AG04450 (cell line): ENCODE measurements around the gene OTULIN. TPM values are rescaled to one million over a fixed set of nuclear protein-coding genes. Genes with fewer than 3 reads are reported as not detected.

Source experiments
- CTCF ChIA-PET: fragments of 300-600, 350-600 bp; formaldehyde crosslinking; extraction: SDS; loops from one replicate; lab custom pipeline; 2022; ENCODE audit warnings: antibody characterized with exemption, inconsistent platforms; lab: Charles Lee
- POLR2A ChIA-PET: fragments of 350-600 bp; formaldehyde crosslinking; extraction: SDS; loops from one replicate; lab custom pipeline; 2021; ENCODE audit warnings: antibody characterized with exemption, inconsistent platforms; lab: Yijun Ruan, JAX
- DNase-seq: peaks from one replicate; pipeline ENCODE4 v3.0.0-alpha.2; 2011; ENCODE audit warnings: low read depth, low spot score
- H3K27ac ChIP-seq: one replicate; pipeline ENCODE4 v1.5.1; 2012; ENCODE audit warnings: low read depth, low read length, control low read depth
- H3K27me3 ChIP-seq: one replicate; pipeline ENCODE4 v1.6.0; 2012; ENCODE audit warnings: low read length; ENCODE audit not compliant: control insufficient read depth, insufficient read depth
- H3K4me3 ChIP-seq: 2 replicates; pipeline ENCODE4 v1.5.1; 2011; ENCODE audit warnings: mild to moderate bottlenecking, low read depth, low read length, control low read depth
- H3K9me3 ChIP-seq: 2 replicates; pipeline ENCODE4 v1.5.1; 2012; ENCODE audit warnings: low read length; ENCODE audit not compliant: control insufficient read depth, insufficient read depth
- polyA plus RNA-seq: library from polyadenylated mRNA; depleted of rRNA; stranded (reverse); fragments of >200 nt; gene quantifications from 2 replicates; pipeline ENCODE4 v1.2.3, GENCODE V29; 2011
- TF ChIP-seq, protein P1 (sequence below): IDR thresholded peaks from 2 replicates; pipeline ENCODE4 v1.5.1; 2011; ENCODE audit warnings: low read depth, low read length, control low read depth, inconsistent platforms

Gene OTULIN
- polyA plus RNA-seq, 1 experiment, result 14.0 TPM

DNA sequence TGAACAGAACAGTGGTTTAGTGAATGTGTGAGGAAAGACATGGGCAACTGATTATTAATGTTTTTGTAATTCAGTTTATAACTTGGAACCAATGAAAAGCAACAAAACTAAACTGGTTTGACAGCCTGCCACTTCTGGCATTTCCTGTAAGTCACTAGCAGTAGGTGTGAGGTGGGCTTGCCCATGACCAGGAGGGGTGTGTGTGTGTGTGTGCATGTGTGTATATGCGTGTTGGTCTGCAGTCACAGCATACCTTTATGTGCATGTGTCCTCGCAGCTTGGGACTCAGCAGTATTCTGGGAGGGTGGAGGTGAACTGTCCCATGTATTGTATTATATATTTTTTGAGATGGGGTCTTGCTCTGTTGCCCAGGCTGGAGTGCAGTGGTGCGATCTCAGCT, 32.3 kb downstream of the OTULIN start:
- POLR2A ChIA-PET, result no interaction called here
- CTCF ChIA-PET, result interaction anchor here (0.8 to 1.4 kb wide), 2 partner anchors 30 to 318 kb away, joined by 3 to 5 read pairs; no protein-coding TSS in a partner anchor

GRCh38 chr5:14698495-14698894, 34.0 kb downstream of the OTULIN start:
- Histone ChIP-seq H3K27ac (no peak overlapping the region), H3K9me3 (no peaks in the 10 kb centered on the region), H3K27me3 (no peaks in the 10 kb centered on the region), H3K4me3 (no peak overlapping the region)
- DNase-seq, result no peak
- CTCF ChIA-PET, result interaction anchor here (1.4 kb wide), 1 partner anchor 28 kb away, joined by 5 read pairs; no protein-coding TSS in a partner anchor
- TF ChIP-seq, protein P1, sequence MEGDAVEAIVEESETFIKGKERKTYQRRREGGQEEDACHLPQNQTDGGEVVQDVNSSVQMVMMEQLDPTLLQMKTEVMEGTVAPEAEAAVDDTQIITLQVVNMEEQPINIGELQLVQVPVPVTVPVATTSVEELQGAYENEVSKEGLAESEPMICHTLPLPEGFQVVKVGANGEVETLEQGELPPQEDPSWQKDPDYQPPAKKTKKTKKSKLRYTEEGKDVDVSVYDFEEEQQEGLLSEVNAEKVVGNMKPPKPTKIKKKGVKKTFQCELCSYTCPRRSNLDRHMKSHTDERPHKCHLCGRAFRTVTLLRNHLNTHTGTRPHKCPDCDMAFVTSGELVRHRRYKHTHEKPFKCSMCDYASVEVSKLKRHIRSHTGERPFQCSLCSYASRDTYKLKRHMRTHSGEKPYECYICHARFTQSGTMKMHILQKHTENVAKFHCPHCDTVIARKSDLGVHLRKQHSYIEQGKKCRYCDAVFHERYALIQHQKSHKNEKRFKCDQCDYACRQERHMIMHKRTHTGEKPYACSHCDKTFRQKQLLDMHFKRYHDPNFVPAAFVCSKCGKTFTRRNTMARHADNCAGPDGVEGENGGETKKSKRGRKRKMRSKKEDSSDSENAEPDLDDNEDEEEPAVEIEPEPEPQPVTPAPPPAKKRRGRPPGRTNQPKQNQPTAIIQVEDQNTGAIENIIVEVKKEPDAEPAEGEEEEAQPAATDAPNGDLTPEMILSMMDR, result no peak
- POLR2A ChIA-PET, result no interaction called here

More for the DNA sequence above, 32.3 kb downstream of the OTULIN start:
- Histone ChIP-seq H3K4me3 (no peak overlapping the region), H3K9me3 (no peaks in the 10 kb centered on the region), H3K27ac (no peak overlapping the region), H3K27me3 (no peaks in the 10 kb centered on the region)
- DNase-seq, result no peak
- TF ChIP-seq, protein P1, result no peak

DNA sequence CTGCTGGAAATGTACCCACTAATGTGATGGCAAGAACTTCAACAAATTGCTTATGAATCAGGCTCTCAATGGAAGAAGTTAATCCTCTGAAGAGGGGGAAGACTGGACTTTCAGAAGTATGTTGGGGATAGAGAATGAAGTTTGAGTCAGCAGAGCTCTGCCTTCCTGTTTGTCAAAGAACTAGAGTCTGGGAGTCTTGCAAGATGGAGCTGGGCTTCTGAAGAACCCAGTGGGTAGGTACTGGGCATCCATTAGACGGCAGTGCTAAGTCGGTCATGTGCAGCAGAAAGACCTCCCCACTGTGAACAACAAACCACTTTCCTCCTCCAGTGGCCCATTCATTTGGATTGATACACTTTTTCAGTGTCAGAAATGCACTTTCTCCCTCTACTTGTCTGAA, 34.6 kb downstream of the OTULIN start:
- Histone ChIP-seq H3K9me3 (no peaks in the 10 kb centered on the region), H3K27me3 (no peaks in the 10 kb centered on the region), H3K27ac (no peak overlapping the region), H3K4me3 (no peak overlapping the region)
- TF ChIP-seq, protein P1, result no peak
- no peak for DNase-seq
- ChIA-PET POLR2A (no interaction called here), CTCF (no interaction called here)

GRCh38 chr5:14699807-14700400, 35.4 kb downstream of the OTULIN start:
- TF ChIP-seq, protein P1, result no peak
- Histone ChIP-seq H3K27ac (no peak overlapping the region), H3K9me3 (no peaks in the 10 kb centered on the region), H3K4me3 (no peak overlapping the region), H3K27me3 (no peaks in the 10 kb centered on the region)
- ChIA-PET CTCF (no interaction called here), POLR2A (no interaction called here)
- no peak for DNase-seq

DNA sequence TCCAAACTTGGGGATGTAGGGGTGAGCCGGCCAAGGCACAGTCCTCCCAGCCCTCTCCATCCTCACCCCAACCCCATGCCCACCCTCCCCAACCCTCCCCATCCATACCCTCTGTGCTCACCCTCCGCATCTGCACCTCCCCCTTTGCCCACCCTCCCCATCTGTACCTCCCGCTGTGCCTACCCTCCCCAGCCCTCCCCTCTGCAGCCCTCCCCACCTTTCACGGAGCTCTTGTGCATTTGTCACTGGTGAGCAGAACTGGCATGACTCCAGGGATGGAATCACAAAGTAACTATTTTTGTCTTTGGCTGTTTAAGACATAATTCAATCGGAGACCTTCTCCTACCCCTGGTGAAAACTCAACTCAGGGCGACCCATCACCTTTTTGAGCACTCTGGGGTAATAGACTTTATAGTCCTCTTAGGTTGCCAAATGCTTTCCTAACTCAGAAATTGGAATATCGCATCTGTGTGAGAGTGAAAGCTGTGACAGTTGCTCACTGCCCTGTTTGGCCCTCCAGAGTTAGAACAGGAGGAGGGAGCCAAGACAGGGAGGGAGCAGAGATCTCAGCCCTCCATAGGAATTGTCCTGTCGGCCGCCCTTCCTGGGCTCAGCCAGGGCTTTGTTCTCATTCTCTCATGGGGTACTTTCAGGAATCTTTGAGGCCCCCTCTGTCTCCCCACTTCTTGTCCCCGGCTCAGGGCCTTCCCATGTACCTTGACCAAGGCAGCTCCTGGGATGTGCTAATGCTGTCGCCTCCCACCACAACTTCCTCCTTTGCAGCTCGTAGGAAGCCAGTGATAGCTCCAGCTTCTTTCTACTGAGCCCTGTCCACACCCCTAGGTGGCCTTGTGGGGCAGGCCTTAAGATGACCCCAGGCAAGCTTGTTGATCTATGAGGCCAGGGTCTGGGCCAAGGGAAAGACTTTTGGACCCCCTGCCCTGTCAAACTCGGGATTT, 36.2 kb downstream of the OTULIN start:
- Histone ChIP-seq H3K27ac (no peak overlapping the region), H3K9me3 (no peaks in the 10 kb centered on the region), H3K27me3 (no peaks in the 10 kb centered on the region), H3K4me3 (no peak overlapping the region)
- POLR2A ChIA-PET, result no interaction called here
- TF ChIP-seq, protein P1, result no peak
- no peak for DNase-seq
- CTCF ChIA-PET, result interaction anchor here (1.1 kb wide), 1 partner anchor 314 kb away, joined by 4 read pairs; no protein-coding TSS in a partner anchor
